Panc1 (cell line): ENCODE measurements around the gene NAB2.

Experiments used
- CTCF ChIP-seq: fragments of 450-650 bp; IDR thresholded peaks from 2 replicates; pipeline ENCODE4 v1.5.1; 2017; ENCODE audit warnings: mild to moderate bottlenecking
- POLR2AphosphoS5 ChIP-seq: IDR thresholded peaks from 2 replicates; pipeline ENCODE4 v1.6.1; 2012; ENCODE audit warnings: mild to moderate bottlenecking, low read depth, low read length, moderate library complexity
- REST ChIP-seq, 2 experiments: IDR thresholded peaks; 2 replicates each; pipeline ENCODE4 v1.6.1; 2011 to 2012; ENCODE audit warnings: low read depth in 2 of 2, control low read depth in 1 of 2, low read length in 1 of 2, mild to moderate bottlenecking in 1 of 2, moderate library complexity in 1 of 2; ENCODE audit not compliant: insufficient read depth in 1 of 2
- SIN3A ChIP-seq: IDR thresholded peaks from 2 replicates; pipeline ENCODE4 v1.6.1; 2012; ENCODE audit warnings: low read depth, mild to moderate bottlenecking, low read length, moderate library complexity, borderline replicate concordance; ENCODE audit not compliant: insufficient read depth
- TCF7L2 ChIP-seq: IDR thresholded peaks from 2 replicates; pipeline ENCODE4 v1.6.1; 2011; ENCODE audit warnings: mild to moderate bottlenecking, low read depth, low read length, inconsistent platforms

DNA sequence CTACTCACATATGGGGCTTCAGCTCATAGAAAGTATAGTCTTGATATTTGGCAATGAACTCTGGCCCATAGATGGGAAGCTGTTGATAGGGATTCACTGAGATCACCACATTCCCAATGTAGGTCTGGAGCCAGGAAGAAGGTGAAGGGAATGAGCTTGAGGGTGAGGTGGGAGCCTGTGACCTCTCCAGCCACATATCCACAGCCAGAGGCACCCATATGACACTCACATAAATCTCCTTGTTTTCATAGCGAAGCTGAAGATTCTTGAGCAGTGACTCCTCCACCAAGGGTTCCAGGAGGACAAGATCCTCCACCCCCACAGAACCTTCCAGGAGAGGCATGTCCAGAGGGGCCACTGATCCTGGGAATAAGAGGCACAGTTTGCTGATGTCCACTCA lies 40.9 kb upstream of the NAB2 start:
- TF ChIP-seq SIN3A (no peak), CTCF (no peak), POLR2AphosphoS5 (no peak), REST (IDR thresholded peaks at IDR 0.05; ENCODE audit: insufficient read depth in 1 of 2, low read depth in 2 of 2, low read length in 1 of 2) (no peak), TCF7L2 (no peak)
